NCI-H226 (cell line): ENCODE measurements around the gene GPRC5C.
"Not testable (repeated sequence)": the region's sequence is repeated elsewhere in the genome, so short reads cannot be mapped to it uniquely, and the experiment has no call there.

Experiments used
- DNase-seq: peaks from one replicate; pipeline ENCODE4 v3.0.0-alpha.2; 2015

Gene GPRC5C

GRCh38 chr17:74477411-74477810 lies 45.5 kb downstream of the GPRC5C start:
- DNase-seq, result no peak

GRCh38 chr17:74478420-74479100 lies 46.7 kb downstream of the GPRC5C start:
- no peak for DNase-seq

GRCh38 chr17:74480290-74480689 lies 48.4 kb downstream of the GPRC5C start:
- no peak for DNase-seq

DNA sequence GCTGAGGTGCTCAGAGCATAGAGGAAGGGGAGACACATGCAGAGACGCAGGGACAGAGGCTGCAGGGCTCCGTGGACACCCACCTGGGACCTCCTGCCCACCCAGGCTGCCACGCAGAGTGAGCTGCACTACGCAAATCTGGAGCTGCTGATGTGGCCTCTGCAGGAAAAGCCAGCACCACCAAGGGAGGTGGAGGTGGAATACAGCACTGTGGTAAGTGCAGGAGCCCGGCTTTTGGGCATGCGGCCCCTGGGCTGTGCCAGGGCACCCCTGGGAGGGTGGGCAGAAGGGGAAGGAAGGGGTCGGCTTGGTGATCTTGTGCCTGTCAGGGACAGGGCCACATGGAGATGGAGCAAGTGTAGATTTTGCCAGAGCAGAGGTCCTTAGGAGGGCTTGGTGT lies 49.7 kb downstream of the GPRC5C start:
- no peak for DNase-seq

DNA sequence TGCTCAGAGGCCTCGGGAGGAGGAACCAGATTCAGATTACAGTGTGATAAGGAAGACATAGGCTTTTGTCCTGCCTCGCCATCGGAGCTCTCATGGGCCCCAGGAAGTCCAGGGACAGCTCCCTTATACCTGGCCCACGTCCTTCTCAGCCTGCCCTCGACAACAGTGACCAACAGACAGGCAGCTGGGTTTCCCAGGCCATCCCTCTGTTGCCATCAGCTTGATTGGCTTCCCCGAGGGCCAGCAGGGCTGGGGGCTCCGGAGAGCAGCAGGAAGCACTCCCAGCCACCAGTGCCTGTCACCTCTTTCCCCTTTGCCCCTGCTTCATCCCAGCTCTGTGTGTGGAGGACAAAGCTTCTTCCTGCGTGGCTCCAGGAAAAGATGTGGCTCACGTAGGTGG lies 52.2 kb downstream of the GPRC5C start:
- DNase-seq, result no peak

GRCh38 chr17:74485022-74485743 lies 53.3 kb downstream of the GPRC5C start:
- no peak for DNase-seq

- DNase-seq, result no peak
These were observed 54.0 kb downstream of the GPRC5C start for GRCh38 chr17:74485841-74486240.

- not testable (repeated sequence) for DNase-seq
These were observed 56.4 kb downstream of the GPRC5C start for GRCh38 chr17:74488276-74488675.

DNA sequence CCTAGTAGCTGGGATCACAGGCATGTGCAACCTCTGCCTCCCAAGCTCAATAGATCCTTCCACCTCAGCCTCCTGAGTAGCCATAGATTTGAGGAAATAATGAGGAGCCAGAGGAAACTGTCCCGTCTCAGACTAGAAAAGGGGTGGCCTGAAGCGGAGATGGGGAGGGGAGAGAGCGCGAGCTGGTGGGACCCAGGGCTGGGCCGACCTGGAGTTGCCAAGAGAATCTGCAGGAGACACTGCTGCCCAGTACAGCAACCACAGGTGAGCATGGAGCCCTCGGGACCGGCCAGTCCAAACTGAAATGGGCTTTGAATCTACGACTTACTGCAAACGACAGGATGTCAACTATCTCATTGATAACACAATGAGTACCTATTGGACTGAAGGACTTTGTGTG lies 58.8 kb downstream of the GPRC5C start:
- DNase-seq, result no peak

DNA sequence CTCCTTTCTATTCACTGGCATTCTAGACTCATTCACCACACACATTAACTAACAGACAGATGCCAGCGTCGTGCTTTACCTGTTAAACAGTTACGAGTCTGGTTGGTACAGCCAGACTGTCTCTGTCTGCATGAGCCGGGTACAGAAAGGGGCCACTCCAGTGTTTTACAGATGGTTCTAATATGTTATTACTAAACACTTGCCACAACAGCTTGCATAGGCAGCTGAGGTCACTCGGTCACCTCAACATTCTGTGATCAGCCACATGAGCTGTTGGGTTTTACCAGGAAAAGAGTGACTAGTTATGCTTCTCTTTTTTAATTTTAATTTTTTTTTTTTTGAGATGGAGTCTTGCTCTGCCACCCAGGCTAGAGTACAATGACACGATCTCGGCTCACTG lies 59.7 kb downstream of the GPRC5C start:
- no peak for DNase-seq

GRCh38 chr17:74493331-74493833 lies 61.5 kb downstream of the GPRC5C start:
- no peak for DNase-seq
